GM12878 (cell line): ENCODE data around the gene EIF3A. TPM values are rescaled to one million over a fixed set of nuclear protein-coding genes. Genes with fewer than 3 reads are reported as not detected.

Experiments
- CREB1 ChIP-seq: IDR thresholded peaks from 2 replicates; pipeline ENCODE4 v1.6.1; 2012; ENCODE audit warnings: low read depth, mild to moderate bottlenecking, inconsistent platforms
- ETV6 ChIP-seq, 2 experiments: fragments of 450-650 bp in 1 of 2; IDR thresholded peaks in 1 of 2; conservative IDR thresholded peaks in 1 of 2; 2 replicates each; pipeline ENCODE4 v1.6.1; 2014; ENCODE audit warnings: antibody characterized with exemption in 1 of 2, borderline replicate concordance in 1 of 2, low read depth in 1 of 2, mild to moderate bottlenecking in 1 of 2, moderate library complexity in 1 of 2
- FOS ChIP-seq: IDR thresholded peaks from 3 replicates; pipeline ENCODE4 v1.6.1; 2011; ENCODE audit warnings: borderline replicate concordance; ENCODE audit not compliant: insufficient read length; ENCODE audit errors: extremely low read depth
- IKZF2 ChIP-seq, 2 experiments: fragments of 450-650 bp; IDR thresholded peaks; 2 replicates each; pipeline ENCODE4 v1.6.1; 2017; ENCODE audit warnings: mild to moderate bottlenecking in 2 of 2, moderate library complexity in 2 of 2
- IRF4 ChIP-seq: IDR thresholded peaks from 2 replicates; pipeline ENCODE4 v1.6.1; 2011; ENCODE audit warnings: low read depth, low read length
- KAT2A ChIP-seq: conservative IDR thresholded peaks from 2 replicates; pipeline ENCODE4 v1.6.1; 2011; ENCODE audit warnings: low read depth, low read length; ENCODE audit not compliant: control insufficient read depth
- NKRF ChIP-seq: fragments of 450-650 bp; conservative IDR thresholded peaks from 2 replicates; pipeline ENCODE4 v1.6.1; 2017; ENCODE audit warnings: mild to moderate bottlenecking, moderate library complexity
- NR2C1 ChIP-seq: fragments of 450-650 bp; IDR thresholded peaks from 2 replicates; pipeline ENCODE4 v1.6.1; 2017; ENCODE audit warnings: antibody characterized with exemption, mild to moderate bottlenecking, moderate library complexity
- NR2F1 ChIP-seq: fragments of 450-650 bp; conservative IDR thresholded peaks from 2 replicates; pipeline ENCODE4 v1.6.1; 2017; ENCODE audit warnings: mild to moderate bottlenecking
- PKNOX1 ChIP-seq: fragments of 450-650 bp; IDR thresholded peaks from 2 replicates; pipeline ENCODE4 v1.6.1; 2016; ENCODE audit warnings: mild to moderate bottlenecking
- REST ChIP-seq: IDR thresholded peaks from 2 replicates; pipeline ENCODE4 v1.6.1; 2012; ENCODE audit warnings: mild to moderate bottlenecking, low read depth, low read length
- RFX5 ChIP-seq: IDR thresholded peaks from 2 replicates; pipeline ENCODE4 v1.6.1; 2011; ENCODE audit warnings: low read depth, low read length, improper control_type of control experiment
- SMAD5 ChIP-seq: IDR thresholded peaks from 2 replicates; pipeline ENCODE4 v1.6.1; 2016; ENCODE audit warnings: antibody characterized with exemption, low read depth
- STAT1 ChIP-seq: fragments of 450-650 bp; conservative IDR thresholded peaks from 2 replicates; pipeline ENCODE4 v1.6.1; 2014; ENCODE audit warnings: antibody characterized with exemption, mild to moderate bottlenecking
- TBL1XR1 ChIP-seq: IDR thresholded peaks from 2 replicates; pipeline ENCODE4 v1.6.1; 2012; ENCODE audit warnings: low read depth, low read length, improper control_type of control experiment
- YBX1 ChIP-seq: fragments of 450-650 bp; IDR thresholded peaks from 2 replicates; pipeline ENCODE4 v1.6.1; 2016; ENCODE audit warnings: antibody characterized with exemption
- ZNF384 ChIP-seq: IDR thresholded peaks from 2 replicates; pipeline ENCODE4 v1.6.1; 2012; ENCODE audit warnings: low read depth, mild to moderate bottlenecking, low read length, improper control_type of control experiment, borderline replicate concordance
- ZNF687 ChIP-seq: fragments of 450-650 bp; IDR thresholded peaks from 2 replicates; pipeline ENCODE4 v1.6.1; 2017; ENCODE audit warnings: mild to moderate bottlenecking, moderate library complexity
- polyA plus RNA-seq, 11 experiments: library from polyadenylated mRNA; depleted of rRNA in 4 of 11; unstranded in 6 of 11; stranded (reverse) in 5 of 11; fragments of >200 nt; fragmentation: Nextera tagmentation in 4 of 11; fragmentation: Illumina TruSeq in 1 of 11; extraction: Ambion mirVana in 4 of 11; extraction: Trizol in 1 of 11; gene quantifications; 1 replicate in 1 of 11; 2 replicates in 10 of 11; pipeline versions ENCODE4 v1.2.1 to v1.2.3, GENCODE V29; 2011 to 2016; ENCODE audit warnings: inconsistent platforms in 2 of 11, missing spikeins in 2 of 11, low read depth in 1 of 11
- total RNA-seq, 4 experiments: library from RNA; depleted of rRNA in 3 of 4; stranded (reverse); fragments of >200 nt in 3 of 4; fragmentation: Illumina TruSeq in 1 of 4; extraction: Trizol in 1 of 4; gene quantifications; 2 replicates each; pipeline versions ENCODE4 v1.2.1 to v1.2.3, GENCODE V29; 2013 to 2021

The EIF3A gene
- total and polyA plus RNA-seq, 10 of the 15 experiments (the other 5 are each of a cell fraction or from before 2014, with no cell fraction given): 42.3 to 195 (median 96.3) TPM

- TF ChIP-seq RFX5 (no peak), YBX1 (no peak), SMAD5 (peak; percentile 83; the same call in 1 of the 2 replicates), NR2C1 (no peak), FOS (no peak), PKNOX1 (peak; percentile 67), IRF4 (no peak), TBL1XR1 (no peak), REST (0 out of 2 replicates have a peak, but pooled peaks have one; percentile 29), NR2F1 (no peak; the same call in 1 of the 2 replicates), ZNF687 (peak; percentile 83; the same call in 1 of the 2 replicates), KAT2A (no peak), IKZF2 (IDR thresholded peaks at IDR 0.05) (peak; percentile 40 to 59; a peak in 3 of 4 replicates), ZNF384 (no peak), NKRF (peak; percentile 54), CREB1 (peak; percentile 86), STAT1 (no peak), ETV6 (conservative IDR thresholded peaks at IDR 0.05 in 1 of 2, IDR thresholded peaks at IDR 0.05 in 1 of 2; ENCODE audit: borderline replicate concordance in 1 of 2, low read depth in 1 of 2) (no peak)
Measured at GRCh38 chr10:119080521-119081259, at the start of gene EIF3A (continued).
